Panc1 (cell line): ENCODE measurements around the gene FBXO27. TPM values are rescaled to one million over a fixed set of nuclear protein-coding genes. Genes with fewer than 3 reads are reported as not detected.

Experiments
- ATAC-seq: fragments of 200-7000 bp; cut with Tn5 transposase; 2 replicates; pipeline ENCODE4 v1.9.1; 2020; ENCODE audit warnings: mild to moderate bottlenecking, moderate library complexity
- BruUV-seq: library from RNA; stranded (reverse); fragments of 400-500 nt; replicated peaks from 2 replicates; lab custom pipeline; 2021; lab: Mats Ljungman, UMichigan
- CTCF ChIA-PET: fragments of 300-600 bp; sonication (Branson Sonifier 250); formaldehyde crosslinking; loops from one replicate; lab custom pipeline; 2022; ENCODE audit warnings: antibody characterized with exemption; lab: Charles Lee
- POLR2A ChIA-PET: fragments of 300-600 bp; sonication (Branson Sonifier 250); formaldehyde crosslinking; loops from one replicate; lab custom pipeline; 2022; ENCODE audit warnings: antibody characterized with exemption; lab: Charles Lee
- DNase-seq: peaks from one replicate; pipeline ENCODE4 v3.0.0-alpha.2; 2010; ENCODE audit warnings: low read depth, low spot score
- H3K27ac ChIP-seq: 2 replicates; pipeline ENCODE4 v1.5.1; 2011; ENCODE audit warnings: mild to moderate bottlenecking, low read length, inconsistent platforms
- H3K27me3 ChIP-seq: fragments of 200-500 bp; sonication (Bioruptor generic); 2 replicates; pipeline ENCODE4 v1.6.0; 2014; ENCODE audit warnings: low read length, inconsistent platforms; ENCODE audit not compliant: control insufficient read depth, insufficient read depth
- H3K36me3 ChIP-seq: fragments of 200-500 bp; sonication (Bioruptor generic); 2 replicates; pipeline ENCODE4 v1.5.1; 2014; ENCODE audit warnings: inconsistent platforms, mild to moderate bottlenecking, low read length, moderate library complexity; ENCODE audit not compliant: control insufficient read depth, insufficient read depth
- H3K4me1 ChIP-seq: 2 replicates; pipeline ENCODE4 v1.5.1; 2011; ENCODE audit warnings: inconsistent platforms, mild to moderate bottlenecking, low read length, moderate library complexity; ENCODE audit not compliant: control insufficient read depth, insufficient read depth
- H3K4me3 ChIP-seq, 2 experiments: 2 replicates each; pipeline ENCODE4 v1.5.1; 2011 to 2012; ENCODE audit warnings: low read depth in 2 of 2, low read length in 2 of 2, mild to moderate bottlenecking in 2 of 2, inconsistent platforms in 1 of 2, moderate library complexity in 1 of 2
- H3K9me3 ChIP-seq: fragments of 200-500 bp; sonication (Bioruptor generic); 2 replicates; pipeline ENCODE4 v1.5.1; 2014; ENCODE audit warnings: low read depth, mild to moderate bottlenecking, inconsistent platforms, low read length, moderate library complexity; ENCODE audit not compliant: control insufficient read depth, insufficient read depth
- POLR2AphosphoS5 ChIP-seq: IDR thresholded peaks from 2 replicates; pipeline ENCODE4 v1.6.1; 2012; ENCODE audit warnings: mild to moderate bottlenecking, low read depth, low read length, moderate library complexity
- SIN3A ChIP-seq: IDR thresholded peaks from 2 replicates; pipeline ENCODE4 v1.6.1; 2012; ENCODE audit warnings: low read depth, mild to moderate bottlenecking, low read length, moderate library complexity, borderline replicate concordance; ENCODE audit not compliant: insufficient read depth
- TCF7L2 ChIP-seq: IDR thresholded peaks from 2 replicates; pipeline ENCODE4 v1.6.1; 2011; ENCODE audit warnings: mild to moderate bottlenecking, low read depth, low read length, inconsistent platforms
- in situ Hi-C: cut with HindIII; loops from 2 replicates; pipeline ENCODE4 v1.10.0; 2016; ENCODE audit warnings: low sequenced_read_pairs, low pct_unique_long_range_greater_than_20kb
- intact Hi-C: fragments of 100-400 bp; cut with micrococcal nuclease; formaldehyde crosslinking; loops from one replicate; pipeline ENCODE4 v1.10.0; 2022; ENCODE audit not compliant: unreplicated experiment
- total RNA-seq: library from RNA; stranded (reverse); gene quantifications from one replicate; pipeline ENCODE4 v1.2.1, GENCODE V29; 2021; ENCODE audit not compliant: unreplicated experiment
- TF ChIP-seq, protein P1 (sequence below): fragments of 450-650 bp; IDR thresholded peaks from 2 replicates; pipeline ENCODE4 v1.5.1; 2017; ENCODE audit warnings: mild to moderate bottlenecking
- TF ChIP-seq, protein P2 (sequence below), 2 experiments: IDR thresholded peaks; 2 replicates each; pipeline ENCODE4 v1.6.1; 2011 to 2012; ENCODE audit warnings: low read depth in 2 of 2, control low read depth in 1 of 2, low read length in 1 of 2, mild to moderate bottlenecking in 1 of 2, moderate library complexity in 1 of 2; ENCODE audit not compliant: insufficient read depth in 1 of 2

The FBXO27 gene
- total RNA-seq, 1 experiment from 2014 or later = 443 TPM

GRCh38 chr19:38985262-38985661 is 47.1 kb downstream of the FBXO27 start:
- DNase-seq (no peak), ATAC-seq (no peak)
- POLR2A ChIA-PET = no interaction called here
- Histone ChIP-seq H3K27ac (no peak overlapping the region), H3K4me1 (peaks cover 8% of the 10 kb centered on the region), H3K27me3 (no peaks in the 10 kb centered on the region), H3K4me3 (no peak overlapping the region), H3K9me3 (peaks cover 6% of the 10 kb centered on the region; the same call in 1 of the 2 replicates), H3K36me3 (no peaks in the 10 kb centered on the region)
- intact Hi-C loops = no loop called here
- TF ChIP-seq POLR2AphosphoS5 = no peak
- TF ChIP-seq, protein P1, sequence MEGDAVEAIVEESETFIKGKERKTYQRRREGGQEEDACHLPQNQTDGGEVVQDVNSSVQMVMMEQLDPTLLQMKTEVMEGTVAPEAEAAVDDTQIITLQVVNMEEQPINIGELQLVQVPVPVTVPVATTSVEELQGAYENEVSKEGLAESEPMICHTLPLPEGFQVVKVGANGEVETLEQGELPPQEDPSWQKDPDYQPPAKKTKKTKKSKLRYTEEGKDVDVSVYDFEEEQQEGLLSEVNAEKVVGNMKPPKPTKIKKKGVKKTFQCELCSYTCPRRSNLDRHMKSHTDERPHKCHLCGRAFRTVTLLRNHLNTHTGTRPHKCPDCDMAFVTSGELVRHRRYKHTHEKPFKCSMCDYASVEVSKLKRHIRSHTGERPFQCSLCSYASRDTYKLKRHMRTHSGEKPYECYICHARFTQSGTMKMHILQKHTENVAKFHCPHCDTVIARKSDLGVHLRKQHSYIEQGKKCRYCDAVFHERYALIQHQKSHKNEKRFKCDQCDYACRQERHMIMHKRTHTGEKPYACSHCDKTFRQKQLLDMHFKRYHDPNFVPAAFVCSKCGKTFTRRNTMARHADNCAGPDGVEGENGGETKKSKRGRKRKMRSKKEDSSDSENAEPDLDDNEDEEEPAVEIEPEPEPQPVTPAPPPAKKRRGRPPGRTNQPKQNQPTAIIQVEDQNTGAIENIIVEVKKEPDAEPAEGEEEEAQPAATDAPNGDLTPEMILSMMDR = no peak
- TF ChIP-seq TCF7L2 = no peak
- no peak for TF ChIP-seq SIN3A
- TF ChIP-seq, protein P2, sequence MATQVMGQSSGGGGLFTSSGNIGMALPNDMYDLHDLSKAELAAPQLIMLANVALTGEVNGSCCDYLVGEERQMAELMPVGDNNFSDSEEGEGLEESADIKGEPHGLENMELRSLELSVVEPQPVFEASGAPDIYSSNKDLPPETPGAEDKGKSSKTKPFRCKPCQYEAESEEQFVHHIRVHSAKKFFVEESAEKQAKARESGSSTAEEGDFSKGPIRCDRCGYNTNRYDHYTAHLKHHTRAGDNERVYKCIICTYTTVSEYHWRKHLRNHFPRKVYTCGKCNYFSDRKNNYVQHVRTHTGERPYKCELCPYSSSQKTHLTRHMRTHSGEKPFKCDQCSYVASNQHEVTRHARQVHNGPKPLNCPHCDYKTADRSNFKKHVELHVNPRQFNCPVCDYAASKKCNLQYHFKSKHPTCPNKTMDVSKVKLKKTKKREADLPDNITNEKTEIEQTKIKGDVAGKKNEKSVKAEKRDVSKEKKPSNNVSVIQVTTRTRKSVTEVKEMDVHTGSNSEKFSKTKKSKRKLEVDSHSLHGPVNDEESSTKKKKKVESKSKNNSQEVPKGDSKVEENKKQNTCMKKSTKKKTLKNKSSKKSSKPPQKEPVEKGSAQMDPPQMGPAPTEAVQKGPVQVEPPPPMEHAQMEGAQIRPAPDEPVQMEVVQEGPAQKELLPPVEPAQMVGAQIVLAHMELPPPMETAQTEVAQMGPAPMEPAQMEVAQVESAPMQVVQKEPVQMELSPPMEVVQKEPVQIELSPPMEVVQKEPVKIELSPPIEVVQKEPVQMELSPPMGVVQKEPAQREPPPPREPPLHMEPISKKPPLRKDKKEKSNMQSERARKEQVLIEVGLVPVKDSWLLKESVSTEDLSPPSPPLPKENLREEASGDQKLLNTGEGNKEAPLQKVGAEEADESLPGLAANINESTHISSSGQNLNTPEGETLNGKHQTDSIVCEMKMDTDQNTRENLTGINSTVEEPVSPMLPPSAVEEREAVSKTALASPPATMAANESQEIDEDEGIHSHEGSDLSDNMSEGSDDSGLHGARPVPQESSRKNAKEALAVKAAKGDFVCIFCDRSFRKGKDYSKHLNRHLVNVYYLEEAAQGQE (IDR thresholded peaks at IDR 0.05; ENCODE audit: insufficient read depth in 1 of 2, low read depth in 2 of 2, low read length in 1 of 2) = no peak
- no TSS peak for BruUV-seq
- CTCF ChIA-PET = interaction anchor here (0.6 to 1.9 kb wide), 3 partner anchors 10 to 26 kb away, joined by 3 to 8 read pairs (median 5); no protein-coding TSS in a partner anchor
- in situ Hi-C loops = loop anchor here (25.0 kb wide), 1 partner anchor 952 kb away; the partner anchor contains the start of gene FCGBP

DNA sequence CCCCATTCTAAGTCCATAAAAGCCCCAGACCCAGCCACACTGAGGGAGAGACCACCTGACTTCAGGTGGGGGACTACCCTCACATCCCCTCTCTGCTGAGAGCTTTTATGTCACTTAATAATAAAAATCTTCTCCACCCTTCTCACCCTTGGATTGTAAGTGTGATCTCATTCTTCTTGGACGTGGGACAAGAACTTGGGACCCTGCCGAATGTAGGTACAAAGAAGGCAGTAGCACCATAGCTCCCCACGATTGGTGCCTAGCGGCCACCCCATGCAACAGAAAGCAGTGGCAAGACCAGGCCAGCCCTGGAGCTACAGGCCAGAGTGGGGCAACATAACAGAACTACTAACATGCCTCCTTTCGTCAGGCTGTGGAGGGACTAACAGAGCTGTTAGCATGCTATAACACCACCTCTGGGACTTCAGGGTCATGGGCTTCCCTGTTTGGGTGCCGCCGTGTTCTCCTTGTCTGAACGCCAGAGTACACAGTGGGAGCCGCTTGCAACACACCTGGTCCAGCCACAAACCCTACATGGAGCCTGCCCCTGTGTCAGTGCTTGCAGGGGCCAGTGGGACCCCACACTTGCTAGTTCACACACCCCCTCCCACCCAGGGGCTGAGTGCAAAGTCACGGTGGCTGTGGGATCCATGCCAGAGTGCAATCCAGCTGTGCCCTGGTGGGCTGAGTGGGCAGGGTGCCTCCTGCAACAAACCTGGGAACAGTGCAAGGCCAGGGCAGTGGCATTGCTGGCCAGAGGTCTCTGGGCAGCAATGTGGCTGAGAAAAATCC is 51.6 kb downstream of the FBXO27 start:
- no peak for TF ChIP-seq TCF7L2
- TF ChIP-seq, protein P1 = no peak
- TF ChIP-seq, protein P2 (IDR thresholded peaks at IDR 0.05; ENCODE audit: insufficient read depth in 1 of 2, low read depth in 2 of 2, low read length in 1 of 2) = no peak
- TF ChIP-seq SIN3A = no peak
- no peak for TF ChIP-seq POLR2AphosphoS5
- intact Hi-C loops (no loop called here), in situ Hi-C loops (loop anchor here (5.0 to 25.0 kb wide), 2 partner anchors 802 to 957 kb away; partner anchors contain the start of gene FCGBP)
- no TSS peak for BruUV-seq
- POLR2A ChIA-PET = interaction anchor here (0.6 to 0.7 kb wide), 3 partner anchors 97 to 414 kb away, joined by 4 to 9 read pairs (median 6); no protein-coding TSS in a partner anchor
- no peak overlapping the region for H3K4me3 ChIP-seq
- H3K27ac ChIP-seq = no peak overlapping the region
- CTCF ChIA-PET = no interaction called here
- no peaks in the 10 kb centered on the region for H3K27me3 ChIP-seq
- DNase-seq (no peak), ATAC-seq (no peak)
- H3K4me1 ChIP-seq = peaks cover 27% of the 10 kb centered on the region
- no peaks in the 10 kb centered on the region for H3K36me3 ChIP-seq
- H3K9me3 ChIP-seq = peaks cover 9% of the 10 kb centered on the region; the same call in 1 of the 2 replicates
